GM12878 (cell line): ENCODE measurements around the gene ELF2. TPM values are rescaled to one million over a fixed set of nuclear protein-coding genes. Genes with fewer than 3 reads are reported as not detected.

Experiments used
- ATAC-seq: fragments of 200-7000 bp; cut with Tn5 transposase; 3 replicates; pipeline ENCODE4 v1.9.1; 2020; ENCODE audit warnings: mild to moderate bottlenecking, moderate library complexity
- BruUV-seq: library from RNA; stranded (reverse); fragments of 400-500 nt; replicated peaks from 2 replicates; lab custom pipeline; 2021; lab: Mats Ljungman, UMichigan
- CTCF ChIA-PET: fragments of 300-600 bp; sonication (Branson Sonifier 250); formaldehyde crosslinking; extraction: SDS; loops from one replicate; lab custom pipeline; 2021; ENCODE audit warnings: inconsistent platforms; lab: Yijun Ruan, JAX
- POLR2A ChIA-PET: fragments of 350-600 bp; formaldehyde crosslinking; extraction: SDS; loops from one replicate; lab custom pipeline; 2021; ENCODE audit warnings: inconsistent platforms; lab: Charles Lee
- RAD21 ChIA-PET: fragments of 300-600 bp; sonication (Branson Sonifier 250); formaldehyde crosslinking; loops from one replicate; lab custom pipeline; 2023; ENCODE audit warnings: antibody characterized with exemption; ENCODE audit not compliant: unreplicated experiment; lab: Charles Lee
- SMC1A ChIA-PET: fragments of 300-600 bp; sonication (Branson Sonifier 250); formaldehyde crosslinking; loops from one replicate; lab custom pipeline; 2023; ENCODE audit not compliant: unreplicated experiment, uncharacterized antibody; lab: Charles Lee
- DNase-seq: peaks from one replicate; pipeline ENCODE4 v3.0.0-alpha.2; 2011; ENCODE audit warnings: low read depth, low spot score
- FAIRE-seq: peaks from 3 replicates; lab custom pipeline; 2011; peaks lifted over from hg19 to GRCh38; lab: Jason Lieb, UNC
- H2AFZ ChIP-seq: 2 replicates; pipeline ENCODE4 v1.6.0; 2011; ENCODE audit warnings: low read depth, low read length, control low read depth; ENCODE audit not compliant: control insufficient read depth
- H3K27ac ChIP-seq: 2 replicates; pipeline ENCODE4 v1.5.1; 2011; ENCODE audit warnings: control low read depth; ENCODE audit not compliant: control insufficient read depth, insufficient read depth
- H3K27me3 ChIP-seq, 2 experiments: replicated peaks in 1 of 2; 2 replicates each; pipeline versions ENCODE4 v1.6.0 to v1.6.1; 2011; ENCODE audit warnings: low read length in 1 of 2; ENCODE audit not compliant: control insufficient read depth in 2 of 2, insufficient read depth in 2 of 2
- H3K36me3 ChIP-seq, 2 experiments: 2 replicates each; pipeline ENCODE4 v1.5.1; 2011; ENCODE audit warnings: low read length in 1 of 2; ENCODE audit not compliant: control insufficient read depth in 2 of 2, insufficient read depth in 2 of 2
- H3K4me1 ChIP-seq: 2 replicates; pipeline ENCODE4 v1.6.1; 2011; ENCODE audit warnings: mild to moderate bottlenecking, low read length, moderate library complexity, mixed read lengths; ENCODE audit not compliant: control insufficient read depth, insufficient read depth
- H3K4me2 ChIP-seq: 2 replicates; pipeline ENCODE4 v1.6.0; 2011; ENCODE audit warnings: control low read depth; ENCODE audit not compliant: control insufficient read depth, insufficient read depth
- H3K4me3 ChIP-seq: fragments of 200-600 bp; sonication (generic); 2 replicates; pipeline ENCODE4 v1.5.1; 2016
- H3K79me2 ChIP-seq: 2 replicates; pipeline ENCODE4 v1.6.0; 2011; ENCODE audit warnings: low read length; ENCODE audit not compliant: control insufficient read depth, insufficient read depth
- H3K9ac ChIP-seq: 2 replicates; pipeline ENCODE4 v1.8.0; 2011; ENCODE audit warnings: low read length, control low read depth, mixed read lengths; ENCODE audit not compliant: control insufficient read depth, insufficient read depth
- H3K9me3 ChIP-seq: replicated peaks from 3 replicates; pipeline ENCODE4 v1.5.1; 2011; ENCODE audit warnings: mild to moderate bottlenecking, low read length; ENCODE audit not compliant: control insufficient read depth, insufficient read depth
- H4K20me1 ChIP-seq: 2 replicates; pipeline ENCODE4 v1.6.0; 2011; ENCODE audit not compliant: control insufficient read depth, insufficient read depth
- ATF3 ChIP-seq: IDR thresholded peaks from 2 replicates; pipeline ENCODE4 v1.6.1; 2011; ENCODE audit warnings: low read depth, mild to moderate bottlenecking, low read length, moderate library complexity, borderline replicate concordance; ENCODE audit errors: extremely low read depth
- CHD2 ChIP-seq: IDR thresholded peaks from 2 replicates; pipeline ENCODE4 v1.6.1; 2011; ENCODE audit warnings: low read depth, low read length, improper control_type of control experiment, borderline replicate concordance
- RAD21 ChIP-seq: IDR thresholded peaks from 2 replicates; pipeline ENCODE4 v1.6.1; 2011; ENCODE audit warnings: mild to moderate bottlenecking, low read depth, low read length, moderate library complexity; ENCODE audit not compliant: insufficient read depth
- RUNX3 ChIP-seq: IDR thresholded peaks from 2 replicates; pipeline ENCODE4 v1.6.1; 2012; ENCODE audit warnings: low read length, inconsistent platforms
- SIN3A ChIP-seq: IDR thresholded peaks from 2 replicates; pipeline ENCODE4 v1.6.1; 2012; ENCODE audit warnings: low read depth, low read length, improper control_type of control experiment
- SKIL ChIP-seq: fragments of 450-650 bp; IDR thresholded peaks from 2 replicates; pipeline ENCODE4 v1.6.1; 2017; ENCODE audit warnings: mild to moderate bottlenecking, low read depth, inconsistent platforms; ENCODE audit not compliant: poor library complexity, severe bottlenecking
- SMC3 ChIP-seq: IDR thresholded peaks from 2 replicates; pipeline ENCODE4 v1.6.1; 2011; ENCODE audit warnings: low read length, improper control_type of control experiment, borderline replicate concordance
- in situ Hi-C: fragments of 300-500 bp; cut with MboI; formaldehyde crosslinking; loops from 9 replicates; pipeline ENCODE4 v1.14.3; 2018; ENCODE audit warnings: mixed read lengths
- intact Hi-C: fragments of 100-400 bp; cut with micrococcal nuclease; formaldehyde crosslinking; loops from one replicate; pipeline ENCODE4 v1.14.2; 2022; ENCODE audit not compliant: unreplicated experiment
- polyA plus RNA-seq, 11 experiments: library from polyadenylated mRNA; depleted of rRNA in 4 of 11; unstranded in 6 of 11; stranded (reverse) in 5 of 11; fragments of >200 nt; fragmentation: Nextera tagmentation in 4 of 11; fragmentation: Illumina TruSeq in 1 of 11; extraction: Ambion mirVana in 4 of 11; extraction: Trizol in 1 of 11; gene quantifications; 1 replicate in 1 of 11; 2 replicates in 10 of 11; pipeline versions ENCODE4 v1.2.1 to v1.2.3, GENCODE V29; 2011 to 2016; ENCODE audit warnings: inconsistent platforms in 2 of 11, missing spikeins in 2 of 11, low read depth in 1 of 11
- total RNA-seq, 4 experiments: library from RNA; depleted of rRNA in 3 of 4; stranded (reverse); fragments of >200 nt in 3 of 4; fragmentation: Illumina TruSeq in 1 of 4; extraction: Trizol in 1 of 4; gene quantifications; 2 replicates each; pipeline versions ENCODE4 v1.2.1 to v1.2.3, GENCODE V29; 2013 to 2021
- TF ChIP-seq, protein P1 (sequence below), 3 experiments: IDR thresholded peaks in 2 of 3; conservative IDR thresholded peaks in 1 of 3; 2 replicates each; pipeline ENCODE4 v1.5.1; 2011; ENCODE audit warnings: low read depth in 3 of 3, low read length in 3 of 3, mild to moderate bottlenecking in 3 of 3, control low read depth in 2 of 3, moderate library complexity in 2 of 3, inconsistent platforms in 1 of 3, mixed read lengths in 1 of 3; ENCODE audit not compliant: control insufficient read depth in 2 of 3, insufficient read depth in 1 of 3; ENCODE audit errors: extremely low read depth in 1 of 3

The ELF2 gene
- total and polyA plus RNA-seq, 10 of the 15 experiments (the other 5 are each of a cell fraction or from before 2014, with no cell fraction given): 10.5 to 30.1 (median 20.5) TPM

- Histone ChIP-seq H3K4me3 (no peak overlapping the region), H2AFZ (no peak overlapping the region), H3K27ac (no peak overlapping the region), H3K9ac (no peak overlapping the region), H3K27me3 (peaks cover 0 to 3% of the 10 kb centered on the region in 2 experiments; a peak in 2 of 4 replicates), H3K79me2 (no peaks in the 10 kb centered on the region), H3K36me3 (no peaks in the 10 kb centered on the region), H3K4me1 (no peaks in the 10 kb centered on the region), H3K4me2 (no peak overlapping the region), H4K20me1 (no peaks in the 10 kb centered on the region), H3K9me3 (no peaks in the 10 kb centered on the region)
- ATAC-seq: peak; percentile 81
- intact Hi-C loops (loop anchor here (5.0 kb wide), 1 partner anchor 82 kb away; no protein-coding TSS in a partner anchor), in situ Hi-C loops (no loop called here)
- no peak for DNase-seq
- no peak for FAIRE-seq
- ChIA-PET POLR2A (interaction anchor here (0.7 to 1.0 kb wide), 2 partner anchors 18 to 346 kb away, joined by 3 to 6 read pairs; no protein-coding TSS in a partner anchor), RAD21 (interaction anchor here (0.7 to 2.9 kb wide), 7 partner anchors 16 to 149 kb away, joined by 3 to 8 read pairs (median 4); no protein-coding TSS in a partner anchor), CTCF (interaction anchor here (0.6 to 8.8 kb wide), 12 partner anchors 10 to 436 kb away, joined by 3 to 54 read pairs (median 4); no protein-coding TSS in a partner anchor), SMC1A (interaction anchor here (0.8 to 4.9 kb wide), 4 partner anchors 31 to 113 kb away, joined by 3 to 14 read pairs (median 8); no protein-coding TSS in a partner anchor)
- no TSS peak for BruUV-seq
- TF ChIP-seq ATF3 (no peak), SKIL (peak; percentile 31), CHD2 (no peak), RAD21 (peak; percentile 69), SMC3 (peak; percentile 17; the same call in 1 of the 2 replicates), RUNX3 (peak; percentile 40; the same call in 1 of the 2 replicates), SIN3A (no peak)
- TF ChIP-seq, protein P1, sequence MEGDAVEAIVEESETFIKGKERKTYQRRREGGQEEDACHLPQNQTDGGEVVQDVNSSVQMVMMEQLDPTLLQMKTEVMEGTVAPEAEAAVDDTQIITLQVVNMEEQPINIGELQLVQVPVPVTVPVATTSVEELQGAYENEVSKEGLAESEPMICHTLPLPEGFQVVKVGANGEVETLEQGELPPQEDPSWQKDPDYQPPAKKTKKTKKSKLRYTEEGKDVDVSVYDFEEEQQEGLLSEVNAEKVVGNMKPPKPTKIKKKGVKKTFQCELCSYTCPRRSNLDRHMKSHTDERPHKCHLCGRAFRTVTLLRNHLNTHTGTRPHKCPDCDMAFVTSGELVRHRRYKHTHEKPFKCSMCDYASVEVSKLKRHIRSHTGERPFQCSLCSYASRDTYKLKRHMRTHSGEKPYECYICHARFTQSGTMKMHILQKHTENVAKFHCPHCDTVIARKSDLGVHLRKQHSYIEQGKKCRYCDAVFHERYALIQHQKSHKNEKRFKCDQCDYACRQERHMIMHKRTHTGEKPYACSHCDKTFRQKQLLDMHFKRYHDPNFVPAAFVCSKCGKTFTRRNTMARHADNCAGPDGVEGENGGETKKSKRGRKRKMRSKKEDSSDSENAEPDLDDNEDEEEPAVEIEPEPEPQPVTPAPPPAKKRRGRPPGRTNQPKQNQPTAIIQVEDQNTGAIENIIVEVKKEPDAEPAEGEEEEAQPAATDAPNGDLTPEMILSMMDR (IDR thresholded peaks at IDR 0.05 in 2 of 3, conservative IDR thresholded peaks at IDR 0.05 in 1 of 3; ENCODE audit: control insufficient read depth in 2 of 3, extremely low read depth in 1 of 3, insufficient read depth in 1 of 3, low read depth in 3 of 3, low read length in 3 of 3): peak; percentile 19 to 52 (median 21); a peak in 4 of 6 replicates
These were observed 7.1 kb upstream of the ELF2 start for GRCh38 chr4:139184129-139184528.
